Activated T-cell treated with anti-CD3 and anti-CD28 coated beads, Interleukin-2, amount 50 U/mL, for 4 hours (primary cell): Measurements from ENCODE around the gene OVCA2. TPM values are rescaled to one million over a fixed set of nuclear protein-coding genes. Genes with fewer than 3 reads are reported as not detected.
A peak's percentile ranks its signal among the peaks of the same experiment; 100 is the strongest.

Experiments
- ATAC-seq, 2 donors: fragments of 200-7000 bp; cut with Tn5 transposase; one replicate each; pipeline ENCODE4 v1.10.0; 2021
- DNase-seq: peaks from one replicate; pipeline ENCODE4 v3.0.0-alpha.2; 2020
- H3K27me3 Mint-ChIP-seq: one replicate; pipeline ENCODE4 v1.8.0; 2021; ENCODE audit warnings: low read depth, mixed read lengths
- H3K36me3 Mint-ChIP-seq: one replicate; pipeline ENCODE4 v1.8.0; 2022; ENCODE audit warnings: mixed read lengths; ENCODE audit not compliant: insufficient read depth
- H3K4me1 Mint-ChIP-seq: one replicate; pipeline ENCODE4 v1.8.0; 2021; ENCODE audit warnings: low read depth, mixed read lengths
- H3K4me3 Mint-ChIP-seq: one replicate; pipeline ENCODE4 v1.8.0; 2021; ENCODE audit warnings: mild to moderate bottlenecking, moderate library complexity, mixed read lengths
- H3K9me3 Mint-ChIP-seq: one replicate; pipeline ENCODE4 v1.8.0; 2021; ENCODE audit warnings: mixed read lengths
- total RNA-seq, 3 donors: library from RNA; stranded (reverse); gene quantifications; one replicate each; pipeline ENCODE4 v1.2.1, GENCODE V29; 2021

Gene OVCA2
- total RNA-seq, 3 donors from 2014 or later, result 67.7 to 74.4 (median 70.7) TPM

- DNase-seq (no peak), ATAC-seq (no peak)
- peaks cover 63% of the 10 kb centered on the region for H3K36me3 Mint-ChIP-seq
- no peaks in the 10 kb centered on the region for H3K9me3 Mint-ChIP-seq
- no peak overlapping the region for H3K4me3 Mint-ChIP-seq
- peaks cover 4% of the 10 kb centered on the region for H3K27me3 Mint-ChIP-seq
- H3K4me1 Mint-ChIP-seq, result peaks cover 34% of the 10 kb centered on the region
These were observed 25.8 kb downstream of the OVCA2 start for GRCh38 chr17:2067608-2068024.

DNA sequence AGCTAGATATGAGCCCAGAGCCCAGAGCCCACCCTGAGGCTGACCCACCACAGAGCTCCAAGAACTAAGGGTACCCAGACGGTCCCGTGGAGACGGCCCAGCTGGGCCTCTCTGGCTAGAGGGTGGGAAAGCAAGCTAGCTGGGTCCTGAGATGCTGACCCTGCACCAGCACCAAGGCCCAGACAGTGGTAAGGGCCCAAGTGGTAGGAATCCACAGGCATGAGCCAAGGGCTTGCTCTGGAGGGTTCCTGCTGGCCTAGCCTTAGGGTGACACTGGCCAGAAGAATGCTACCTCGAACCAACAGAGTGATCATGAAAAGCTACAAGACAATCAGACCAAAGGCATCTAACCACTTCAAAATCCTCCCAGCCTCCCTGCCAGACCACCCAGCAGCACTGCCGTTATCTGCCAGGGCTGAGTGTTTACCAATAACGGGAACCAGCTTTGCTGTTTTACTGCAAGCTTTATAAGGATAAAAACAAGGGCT is 26.3 kb downstream of the OVCA2 start:
- Mint-ChIP-seq H3K9me3 (no peaks in the 10 kb centered on the region), H3K36me3 (peaks cover 65% of the 10 kb centered on the region), H3K27me3 (peaks cover 4% of the 10 kb centered on the region), H3K4me1 (peaks cover 34% of the 10 kb centered on the region), H3K4me3 (no peak overlapping the region)
- ATAC-seq (no peak), DNase-seq (no peak)

GRCh38 chr17:2068519-2069051 is 26.8 kb downstream of the OVCA2 start:
- Mint-ChIP-seq H3K9me3 (no peaks in the 10 kb centered on the region), H3K4me3 (peak overlapping the region; percentile 24), H3K36me3 (peaks cover 64% of the 10 kb centered on the region), H3K4me1 (peaks cover 34% of the 10 kb centered on the region), H3K27me3 (peaks cover 4% of the 10 kb centered on the region)
- DNase-seq, result no peak
- peak; percentile 15 to 38 for ATAC-seq

DNA sequence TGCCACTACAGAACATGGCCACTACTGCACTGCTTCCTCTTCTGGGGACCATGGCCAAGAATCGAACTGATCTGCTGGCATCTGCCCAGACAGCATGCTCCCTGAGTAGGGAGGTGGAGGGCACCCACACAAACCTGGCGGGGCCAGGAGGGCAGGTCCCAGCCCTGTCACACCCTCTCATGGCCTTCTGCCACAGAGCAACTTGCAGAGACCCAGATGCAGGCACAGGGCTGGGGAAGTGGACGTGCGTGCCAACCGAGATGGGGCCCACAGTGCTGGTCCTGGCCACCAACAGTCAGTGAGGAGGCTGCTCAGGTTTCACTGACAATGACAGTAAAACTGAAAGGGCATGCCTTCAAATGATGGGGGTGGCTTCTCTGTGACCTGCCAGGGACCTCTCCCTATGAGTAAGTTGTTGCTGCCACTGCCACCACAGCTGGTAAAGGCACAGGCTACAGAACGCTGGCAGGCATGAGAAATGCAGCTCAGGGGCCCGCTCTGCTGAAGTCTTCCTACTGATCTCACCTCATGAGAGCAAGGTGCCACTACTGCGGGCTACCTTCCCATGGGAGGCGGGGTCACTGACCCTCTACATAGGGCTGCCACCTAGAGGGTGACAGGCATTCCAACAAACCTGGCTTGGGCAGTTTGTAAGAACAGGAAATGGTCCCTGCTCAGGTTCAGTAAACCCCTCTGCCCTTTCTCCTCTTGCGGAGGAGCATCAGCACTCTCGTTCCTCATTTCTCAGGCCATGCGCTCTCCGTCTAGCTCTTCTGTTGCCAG is 28.6 kb downstream of the OVCA2 start:
- peak overlapping the region; percentile 53 for H3K4me3 Mint-ChIP-seq
- DNase-seq, result no peak

GRCh38 chr17:2071024-2071385 is 29.2 kb downstream of the OVCA2 start:
- no peak for DNase-seq
- Mint-ChIP-seq H3K4me3 (peak overlapping the region; percentile 53), H3K27me3 (peaks cover 4% of the 10 kb centered on the region), H3K9me3 (no peaks in the 10 kb centered on the region), H3K4me1 (peaks cover 33% of the 10 kb centered on the region), H3K36me3 (peaks cover 46% of the 10 kb centered on the region)
- ATAC-seq, result no peak

More for the DNA sequence above, 28.6 kb downstream of the OVCA2 start:
- H3K9me3 Mint-ChIP-seq, result no peaks in the 10 kb centered on the region
- H3K4me1 Mint-ChIP-seq, result peaks cover 31% of the 10 kb centered on the region
- ATAC-seq, result peak; percentile 87 to 91
- H3K36me3 Mint-ChIP-seq, result peaks cover 50% of the 10 kb centered on the region
- H3K27me3 Mint-ChIP-seq, result peaks cover 4% of the 10 kb centered on the region

- Mint-ChIP-seq H3K27me3 (peaks cover 4% of the 10 kb centered on the region), H3K9me3 (no peaks in the 10 kb centered on the region), H3K4me3 (no peak overlapping the region), H3K36me3 (peaks cover 47% of the 10 kb centered on the region), H3K4me1 (peaks cover 33% of the 10 kb centered on the region)
- ATAC-seq, result no peak
- no peak for DNase-seq
These were observed 29.8 kb downstream of the OVCA2 start for GRCh38 chr17:2071455-2072281.

DNA sequence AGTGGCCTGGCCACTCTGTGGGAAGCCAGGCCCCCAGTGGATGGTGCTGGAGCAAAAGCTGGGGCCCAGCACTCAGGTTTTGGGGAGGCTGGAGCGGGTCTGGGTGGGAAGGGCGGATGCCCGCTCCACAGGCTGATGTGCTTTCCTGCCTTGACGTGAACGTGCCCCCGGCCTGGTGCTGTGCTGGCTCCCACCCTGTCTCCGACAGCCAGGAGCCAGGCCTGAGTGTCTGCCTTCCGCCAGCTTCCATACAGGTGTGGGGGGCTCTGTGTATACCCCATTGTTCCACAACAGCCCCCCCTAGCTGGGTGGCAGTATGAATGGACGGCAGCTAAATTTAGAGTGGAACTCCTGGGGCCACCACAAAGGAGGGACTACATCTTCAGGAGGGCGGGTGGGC is 33.1 kb downstream of the OVCA2 start:
- Mint-ChIP-seq H3K36me3 (peaks cover 45% of the 10 kb centered on the region), H3K27me3 (peaks cover 3% of the 10 kb centered on the region), H3K9me3 (no peaks in the 10 kb centered on the region), H3K4me3 (no peak overlapping the region), H3K4me1 (peaks cover 17% of the 10 kb centered on the region)
- ATAC-seq (no peak), DNase-seq (no peak)

GRCh38 chr17:2075336-2076086 is 33.7 kb downstream of the OVCA2 start:
- Mint-ChIP-seq H3K9me3 (no peaks in the 10 kb centered on the region), H3K4me1 (peaks cover 12% of the 10 kb centered on the region), H3K27me3 (no peaks in the 10 kb centered on the region), H3K4me3 (no peak overlapping the region), H3K36me3 (peaks cover 43% of the 10 kb centered on the region)
- ATAC-seq, result no peak
- no peak for DNase-seq

- no peak for DNase-seq
- Mint-ChIP-seq H3K9me3 (no peaks in the 10 kb centered on the region), H3K4me3 (no peak overlapping the region), H3K4me1 (peaks cover 4% of the 10 kb centered on the region), H3K36me3 (peaks cover 42% of the 10 kb centered on the region), H3K27me3 (no peaks in the 10 kb centered on the region)
- ATAC-seq, result no peak
These were observed 34.5 kb downstream of the OVCA2 start for GRCh38 chr17:2076087-2076984.

- Mint-ChIP-seq H3K36me3 (peaks cover 43% of the 10 kb centered on the region), H3K4me3 (no peak overlapping the region), H3K4me1 (peaks cover 7% of the 10 kb centered on the region), H3K27me3 (no peaks in the 10 kb centered on the region), H3K9me3 (no peaks in the 10 kb centered on the region)
- DNase-seq (no peak), ATAC-seq (no peak)
These were observed 35.2 kb downstream of the OVCA2 start for GRCh38 chr17:2077040-2077439.

- Mint-ChIP-seq H3K4me1 (peaks cover 18% of the 10 kb centered on the region), H3K27me3 (no peaks in the 10 kb centered on the region), H3K36me3 (peaks cover 50% of the 10 kb centered on the region), H3K9me3 (no peaks in the 10 kb centered on the region), H3K4me3 (no peak overlapping the region)
- DNase-seq (no peak), ATAC-seq (peak; percentile 43 to 47)
These were observed 39.7 kb downstream of the OVCA2 start for GRCh38 chr17:2081564-2081963.

DNA sequence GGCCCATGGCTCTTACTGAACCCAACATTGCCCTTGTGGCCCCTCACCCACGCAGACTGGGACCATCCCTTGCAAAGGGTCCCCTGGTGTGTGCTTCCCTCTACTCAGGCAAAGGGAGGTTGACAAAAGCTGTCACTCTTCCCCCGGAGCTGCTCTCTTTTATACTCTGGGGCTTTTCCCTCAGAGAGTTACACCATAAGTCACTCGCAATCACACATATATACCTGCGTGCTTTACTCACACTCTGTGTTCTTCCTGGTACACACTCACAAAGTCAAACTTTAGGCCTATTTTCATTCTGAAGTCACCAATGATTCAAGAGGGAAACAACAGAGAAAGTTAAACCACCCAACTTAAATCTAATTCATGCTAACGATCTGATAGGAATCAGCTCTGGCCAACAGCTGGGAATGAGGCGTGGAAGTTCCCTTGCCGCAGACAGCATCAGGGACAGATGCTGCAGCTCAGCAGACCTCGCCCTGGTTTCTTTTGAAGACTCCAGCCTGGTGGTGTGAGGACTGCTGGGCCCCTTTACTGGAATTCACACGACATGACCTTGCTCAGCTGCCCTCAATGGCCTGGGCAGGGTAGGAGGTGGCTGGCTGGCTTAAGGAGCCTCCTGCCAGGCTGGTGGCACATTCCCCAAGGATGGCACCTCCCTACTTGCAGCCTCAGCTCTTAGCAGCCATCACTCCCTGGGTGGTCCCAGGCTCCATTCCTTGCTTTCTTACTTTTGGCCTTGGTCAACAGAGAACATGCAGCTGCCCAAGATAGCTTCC is 40.4 kb downstream of the OVCA2 start:
- H3K36me3 Mint-ChIP-seq, result peaks cover 48% of the 10 kb centered on the region
- H3K4me1 Mint-ChIP-seq, result peaks cover 24% of the 10 kb centered on the region
- ATAC-seq, result peak; percentile 30 to 39
- no peaks in the 10 kb centered on the region for H3K27me3 Mint-ChIP-seq
- H3K4me3 Mint-ChIP-seq, result no peak overlapping the region
- DNase-seq, result no peak
- no peaks in the 10 kb centered on the region for H3K9me3 Mint-ChIP-seq
